GM21390 (cell line): ENCODE measurements around the gene DACH1.
"Not testable (repeated sequence)": the region's sequence is repeated elsewhere in the genome, so short reads cannot be mapped to it uniquely, and the experiment has no call there.

ENCODE experiments used
- ATAC-seq: cut with Tn5 transposase; IDR thresholded peaks from one replicate; pipeline ENCODE4 v1.9.1; 2021; ENCODE audit not compliant: unreplicated experiment

DACH1 gene

DNA sequence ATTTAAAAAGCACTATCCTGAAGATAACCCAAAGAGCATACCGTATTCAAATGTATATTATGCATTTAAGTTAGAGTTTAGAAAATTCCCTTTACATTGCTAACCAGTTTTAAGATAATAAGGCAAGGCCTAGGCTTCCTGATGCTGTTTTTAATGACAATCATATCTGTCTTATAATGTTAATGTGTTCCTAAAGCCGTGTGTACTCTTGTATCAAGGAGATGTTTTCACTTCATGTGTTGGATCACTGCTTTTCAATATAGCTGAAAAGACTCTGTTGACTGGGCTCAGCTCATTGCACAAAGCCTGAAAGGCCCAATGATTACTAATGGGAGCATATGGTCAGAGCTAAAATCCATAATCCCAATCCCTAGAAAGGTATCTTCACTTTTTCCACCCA, 81.6 kb downstream of the DACH1 start:
- no peak for ATAC-seq

DNA sequence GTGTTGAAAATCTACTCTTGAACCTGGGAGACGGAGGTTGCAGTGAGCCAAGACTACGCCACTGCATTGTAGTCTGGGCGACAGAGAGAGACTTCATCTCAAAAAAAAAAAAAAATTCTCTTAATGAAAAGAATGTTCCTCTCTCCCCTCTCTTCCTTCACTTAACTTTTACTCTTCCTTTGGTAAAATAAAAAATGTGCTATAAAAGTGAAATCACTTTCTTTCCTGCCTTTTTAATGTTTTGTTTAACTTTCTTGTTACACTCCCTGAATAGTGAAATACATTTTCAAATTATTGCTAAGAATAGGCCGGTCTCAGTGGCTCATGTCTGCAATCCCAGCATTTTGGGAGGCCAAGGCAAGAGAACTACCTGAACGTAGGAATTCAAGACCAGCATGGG, 86.5 kb downstream of the DACH1 start:
- ATAC-seq, result no peak

DNA sequence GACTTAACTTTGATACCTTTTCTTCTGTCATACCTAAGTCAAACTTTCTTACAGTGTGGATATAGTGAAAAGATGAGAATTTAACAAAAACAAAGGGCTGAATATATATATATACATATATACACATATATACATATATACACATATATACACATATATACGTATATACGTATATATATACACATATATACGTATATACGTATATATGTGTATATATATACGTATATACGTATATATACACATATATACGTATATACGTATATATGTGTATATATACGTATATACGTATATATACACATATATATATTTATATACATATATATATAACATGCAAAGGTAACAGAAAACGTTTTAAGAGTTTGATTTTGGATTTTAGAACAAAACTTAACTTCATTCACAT, 88.0 kb downstream of the DACH1 start:
- ATAC-seq, result not testable (repeated sequence)

DNA sequence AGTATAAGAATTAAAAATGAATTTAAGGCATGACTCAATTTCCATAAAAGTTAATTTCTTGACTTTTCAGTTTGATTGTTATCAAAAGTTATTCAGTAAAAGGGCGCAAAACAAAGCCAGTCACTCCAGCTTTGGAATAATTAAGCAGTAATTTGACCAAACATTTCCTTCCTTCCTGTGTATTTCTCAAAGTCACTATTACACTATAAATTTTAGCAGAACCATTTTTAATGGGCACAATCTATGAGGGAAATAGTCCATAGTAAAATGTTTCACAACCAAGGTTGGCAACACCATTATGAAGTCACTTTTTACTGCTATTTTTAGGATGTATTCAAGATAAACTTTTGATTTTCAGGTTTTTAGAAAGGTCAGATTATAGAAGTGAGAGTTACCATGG, 91.0 kb downstream of the DACH1 start:
- no peak for ATAC-seq

DNA sequence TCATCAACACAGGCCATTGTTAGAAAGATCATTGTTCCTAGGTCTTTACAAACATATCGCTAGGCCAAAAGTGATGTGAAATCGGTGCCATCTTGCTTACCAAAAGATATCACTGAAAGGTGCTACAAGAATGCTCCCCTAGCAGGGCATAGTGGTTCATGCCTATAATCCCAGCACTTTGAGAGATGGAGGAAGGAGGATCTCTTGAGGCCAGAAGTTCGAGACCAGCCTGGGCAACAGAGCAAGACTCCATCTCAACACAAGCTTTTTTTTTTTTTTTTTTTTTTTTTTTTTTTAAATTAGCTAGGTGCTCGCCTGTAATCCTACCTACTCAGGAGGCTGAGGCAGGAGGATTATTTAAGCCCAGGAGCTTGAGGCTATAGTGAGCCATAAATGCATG, 92.1 kb downstream of the DACH1 start:
- ATAC-seq, result no peak

DNA sequence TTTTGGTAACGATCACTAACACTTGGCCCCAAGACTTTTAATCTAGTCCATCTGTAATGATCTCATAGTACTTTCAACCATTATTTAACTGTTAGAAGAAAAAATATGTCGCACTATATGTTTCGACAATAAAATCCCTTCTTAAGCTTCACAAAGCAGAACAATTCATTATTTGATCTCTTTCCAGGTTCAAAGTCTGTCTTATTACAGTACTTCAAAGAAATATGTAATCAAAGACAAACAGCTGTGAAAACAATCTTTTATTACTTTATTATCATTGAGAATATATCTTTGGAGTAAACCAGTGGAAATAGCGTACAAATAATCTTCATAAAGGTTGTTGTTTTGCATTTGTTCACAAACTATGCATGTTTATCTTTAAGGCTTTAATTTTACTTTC, 93.5 kb downstream of the DACH1 start:
- ATAC-seq, result no peak

DNA sequence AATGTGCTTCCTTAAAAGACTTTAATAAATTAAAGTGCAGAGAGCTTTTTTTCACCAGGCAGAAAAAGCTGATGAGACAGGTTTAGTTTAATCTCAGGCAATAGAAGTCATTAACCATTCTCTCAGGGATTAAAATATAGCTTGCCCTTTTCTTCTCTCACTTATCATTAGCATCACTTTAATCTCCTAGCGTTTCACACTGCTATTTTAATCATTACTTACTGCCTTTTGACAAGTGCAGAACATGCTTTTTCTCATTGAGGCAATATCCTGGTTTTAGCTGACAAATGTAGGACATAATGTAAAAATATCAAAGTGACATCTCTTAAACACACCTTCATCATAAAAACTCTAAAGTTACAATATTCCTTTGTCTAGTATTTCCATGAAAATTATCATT, 94.6 kb downstream of the DACH1 start:
- ATAC-seq, result no peak

DNA sequence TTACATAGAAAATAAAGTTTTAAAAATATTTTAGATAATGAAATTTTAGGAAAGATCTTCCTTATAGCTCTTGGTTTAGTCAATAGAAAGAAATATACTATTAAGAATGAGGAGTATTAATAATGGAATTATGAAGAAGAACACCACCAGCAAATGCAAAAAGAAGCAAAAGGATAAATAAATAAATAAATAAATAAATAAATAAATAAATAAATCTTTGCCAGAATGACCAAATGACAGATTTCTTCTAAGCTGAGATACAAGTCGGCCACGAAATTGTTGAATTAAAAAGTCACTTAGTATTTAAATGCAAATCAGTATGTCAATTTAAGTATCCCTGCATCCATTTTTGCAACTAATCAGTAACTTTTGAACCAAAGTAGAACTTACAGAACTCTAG, 95.9 kb downstream of the DACH1 start:
- ATAC-seq, result no peak

DNA sequence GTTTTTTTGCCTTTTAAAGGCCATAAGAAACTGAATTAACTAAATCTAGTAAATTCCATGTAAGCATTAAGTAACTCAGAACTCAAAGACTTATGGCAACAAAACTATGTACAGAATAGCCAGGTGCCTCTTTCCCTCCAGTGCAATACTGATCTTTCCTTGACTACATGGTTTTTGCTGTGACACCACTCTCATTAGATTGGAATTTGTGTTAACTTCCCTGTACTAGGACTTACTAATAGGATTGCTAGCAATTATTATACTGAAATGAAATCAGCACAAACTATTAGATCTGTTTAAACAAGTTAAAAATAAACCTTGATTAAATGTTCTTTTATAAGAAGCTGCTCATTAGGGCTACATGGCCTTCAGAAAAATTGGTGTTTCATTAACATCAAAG, 96.3 kb downstream of the DACH1 start:
- no peak for ATAC-seq

DNA sequence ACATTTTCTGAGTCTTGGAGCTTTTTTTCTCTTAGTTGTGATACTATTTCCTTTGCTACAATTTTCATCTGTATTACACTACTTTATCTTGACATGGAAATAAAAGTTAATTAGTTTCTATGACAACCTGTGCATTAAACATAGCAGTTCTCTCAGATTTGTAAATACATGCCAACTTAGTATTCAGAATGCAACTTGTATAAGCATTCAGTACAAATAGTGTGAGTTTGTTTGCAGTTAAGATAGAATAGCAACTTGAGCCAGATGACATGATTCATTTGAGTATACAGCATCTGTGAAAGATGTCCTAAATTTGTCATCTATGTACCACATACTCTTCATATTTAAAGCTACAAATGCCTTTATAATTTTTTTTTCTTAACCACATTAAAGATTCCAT, 98.1 kb downstream of the DACH1 start:
- ATAC-seq, result no peak

DNA sequence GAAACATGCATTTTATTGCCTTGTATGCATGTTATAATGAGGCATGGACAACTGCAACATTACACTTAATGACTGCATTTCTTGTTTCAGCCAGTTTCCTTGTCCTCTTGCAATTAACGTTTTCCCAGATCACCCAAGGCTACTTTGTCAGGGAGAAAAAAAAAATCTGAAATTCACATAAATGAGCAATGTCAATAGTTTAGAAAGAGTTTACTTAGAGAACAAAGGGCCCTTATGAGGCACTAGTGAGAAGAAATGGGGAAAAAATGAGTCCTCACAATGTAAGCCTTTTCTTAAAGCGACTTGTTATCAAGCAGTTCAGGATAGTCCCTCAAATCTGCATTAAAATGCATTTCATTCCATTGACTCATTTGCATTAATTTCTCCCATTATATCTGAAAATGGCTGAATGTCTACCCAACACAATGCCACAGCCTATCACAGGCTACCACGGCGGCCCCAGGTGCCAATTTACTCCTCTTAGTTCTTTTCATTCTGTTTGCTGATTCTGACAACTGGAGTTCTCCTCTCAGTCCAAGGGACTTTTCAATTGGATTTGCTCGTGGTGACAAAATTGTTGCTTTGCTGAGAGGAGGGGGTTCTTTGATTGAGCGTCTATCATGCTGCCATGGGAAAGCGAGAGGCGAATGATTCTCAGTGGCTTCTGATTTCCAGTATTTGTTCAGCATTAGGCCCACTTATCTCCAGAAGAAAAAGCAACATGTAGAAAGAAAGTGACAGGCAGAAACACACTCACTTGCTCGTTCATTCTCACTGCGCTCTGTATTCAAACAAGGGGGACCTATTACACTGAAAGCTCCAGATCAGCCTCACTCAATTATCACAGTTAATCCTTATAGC, 107.1 kb downstream of the DACH1 start:
- no peak for ATAC-seq

DNA sequence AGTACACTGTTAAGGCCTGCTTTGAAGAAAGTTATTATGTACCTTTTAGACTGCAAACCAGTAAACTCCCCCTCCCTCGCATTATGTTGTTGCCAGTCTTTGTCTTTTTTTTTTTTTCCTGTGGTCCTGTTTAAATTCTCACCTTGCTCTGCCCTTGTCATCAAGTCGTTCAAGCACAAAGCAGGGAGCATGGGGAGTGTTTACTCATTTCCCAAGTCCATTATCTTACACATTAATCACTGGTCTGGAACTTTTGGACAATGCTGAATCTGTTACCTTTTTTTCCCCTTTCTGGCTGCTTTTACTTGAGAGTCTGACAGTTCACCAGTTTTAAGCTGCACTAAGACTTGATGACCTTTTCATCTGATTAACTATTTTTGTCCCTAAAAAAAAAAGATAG, 108.2 kb downstream of the DACH1 start:
- no peak for ATAC-seq

DNA sequence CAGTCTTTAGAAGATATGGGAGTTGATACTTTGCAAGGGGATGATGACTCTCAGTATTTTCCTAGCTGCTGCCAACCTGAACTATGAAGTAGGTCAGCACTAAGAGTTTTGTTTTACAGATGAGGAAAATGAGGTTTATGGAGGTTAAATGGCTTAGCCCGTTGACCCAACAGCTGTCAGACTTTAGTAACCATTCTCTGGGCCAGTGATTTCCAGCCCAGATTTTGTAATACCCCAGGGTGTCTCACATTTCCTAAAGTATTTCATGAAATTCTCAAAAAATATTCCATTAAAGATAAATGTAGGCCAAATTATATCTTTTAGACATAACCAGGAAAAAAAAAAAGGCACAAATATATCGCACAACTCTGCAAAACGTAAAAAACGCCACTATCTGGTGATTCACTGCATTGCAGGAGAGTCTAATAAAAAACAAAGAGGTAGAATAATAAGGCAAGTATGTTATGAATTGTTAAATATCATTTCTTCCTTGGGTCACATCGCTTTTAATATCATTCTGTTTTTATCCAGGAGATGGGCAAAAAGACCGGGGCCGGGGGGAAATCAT, 112.5 kb downstream of the DACH1 start:
- ATAC-seq, result no peak

DNA sequence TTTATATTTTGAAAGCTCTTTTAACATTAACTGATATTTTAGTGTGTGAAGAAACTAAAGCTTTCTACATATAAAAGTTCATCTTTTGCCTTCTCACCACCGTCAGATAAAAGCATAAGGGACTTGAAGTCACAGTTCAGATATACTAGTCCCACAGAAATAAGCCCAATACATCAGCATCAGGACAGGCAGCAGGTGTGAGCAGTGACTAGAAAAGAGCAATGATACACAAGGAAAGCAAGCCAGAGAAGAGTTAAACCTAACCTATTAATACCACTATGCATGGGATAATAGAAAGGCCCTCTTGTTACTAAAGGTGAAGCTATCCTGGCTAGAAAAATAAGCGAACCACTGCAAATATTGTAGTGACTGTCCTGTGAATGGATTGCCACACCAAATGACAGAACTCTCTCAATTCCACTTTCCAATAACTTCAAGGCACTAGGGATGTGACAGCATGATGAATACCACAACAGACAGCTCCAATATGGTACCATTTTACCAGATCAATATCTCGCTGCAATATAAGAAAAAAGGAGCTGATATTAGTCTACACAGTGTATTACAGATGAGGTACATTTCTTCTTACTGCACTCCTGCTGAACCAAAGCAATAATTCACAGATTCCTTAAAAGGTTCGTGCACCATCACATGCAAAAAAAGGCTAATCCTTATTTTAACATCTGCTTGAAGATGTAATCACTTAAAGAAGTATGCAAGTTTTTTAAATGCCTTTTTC, 114.1 kb downstream of the DACH1 start:
- no peak for ATAC-seq

DNA sequence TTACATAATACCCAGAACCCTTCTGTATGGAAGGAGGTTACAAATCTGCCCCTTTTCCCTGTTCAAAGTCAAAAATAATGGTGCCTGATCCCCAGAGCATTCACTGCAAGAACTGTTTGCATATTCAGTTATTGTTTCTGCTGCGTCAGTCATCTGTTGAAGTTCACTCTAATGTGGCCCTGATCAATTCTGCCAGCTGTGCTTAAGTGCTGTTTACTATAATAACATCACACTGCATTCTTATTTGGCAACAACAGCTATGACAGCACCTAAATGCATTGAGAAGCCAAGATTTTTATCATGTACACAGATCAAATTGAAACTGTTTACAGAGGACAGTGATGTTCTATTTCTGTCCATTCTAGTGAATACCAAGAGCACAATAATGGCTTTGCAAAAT, 115.9 kb downstream of the DACH1 start:
- ATAC-seq, result no peak

DNA sequence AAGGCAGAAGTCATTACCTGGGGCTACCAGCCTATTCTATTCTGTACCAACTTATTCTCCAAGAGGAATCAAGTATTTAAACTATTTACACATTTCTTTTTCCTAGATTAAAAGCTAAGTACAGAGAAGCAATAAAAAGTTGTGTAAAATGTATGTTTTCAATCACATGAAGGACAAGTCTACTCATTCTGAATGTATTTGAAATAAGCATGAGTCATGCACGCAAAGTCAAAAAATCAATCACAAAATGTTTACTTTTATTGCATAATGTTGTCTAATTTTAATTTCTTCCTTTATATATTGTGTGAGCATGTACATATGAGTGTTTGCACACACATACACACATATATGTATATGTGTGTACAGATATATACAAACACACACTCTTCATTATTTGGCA, 136.7 kb downstream of the DACH1 start:
- no peak for ATAC-seq

DNA sequence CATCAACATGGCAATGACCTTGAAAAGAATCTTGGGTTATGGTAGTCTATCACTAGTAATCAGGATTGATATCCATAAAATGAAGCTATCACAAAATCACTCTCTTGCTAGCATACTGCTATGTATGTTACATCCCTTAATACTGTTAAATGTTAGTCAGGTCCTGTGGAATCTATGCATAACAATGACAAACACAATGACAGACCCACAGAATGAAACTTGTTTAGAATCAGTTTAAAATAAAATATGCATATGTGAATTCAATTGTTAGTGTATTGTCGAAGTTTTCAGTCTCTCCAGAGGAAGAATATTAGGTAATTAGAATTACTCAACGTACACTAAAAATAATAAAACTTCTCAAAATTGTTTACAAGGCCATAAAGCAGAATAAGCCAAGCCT, 137.6 kb downstream of the DACH1 start:
- no peak for ATAC-seq

DNA sequence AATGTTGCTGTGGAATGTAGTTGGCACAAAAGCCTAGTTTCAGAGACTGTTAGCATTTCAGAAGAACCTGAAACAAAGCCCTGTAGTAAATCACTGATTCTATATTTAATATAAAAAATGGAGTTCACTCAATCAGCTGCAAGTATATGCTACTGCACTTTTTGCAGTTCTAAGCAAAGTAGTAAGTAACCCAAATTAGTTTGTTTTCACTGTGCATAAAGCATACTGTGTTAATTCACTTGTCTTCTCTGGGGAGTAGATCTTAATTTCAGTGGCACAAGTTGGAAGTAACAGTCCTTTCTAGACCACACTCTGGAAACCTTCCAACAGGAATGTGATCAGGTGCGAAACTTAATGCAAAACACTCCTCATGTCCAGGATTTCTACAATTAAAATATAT, 139.3 kb downstream of the DACH1 start:
- no peak for ATAC-seq

DNA sequence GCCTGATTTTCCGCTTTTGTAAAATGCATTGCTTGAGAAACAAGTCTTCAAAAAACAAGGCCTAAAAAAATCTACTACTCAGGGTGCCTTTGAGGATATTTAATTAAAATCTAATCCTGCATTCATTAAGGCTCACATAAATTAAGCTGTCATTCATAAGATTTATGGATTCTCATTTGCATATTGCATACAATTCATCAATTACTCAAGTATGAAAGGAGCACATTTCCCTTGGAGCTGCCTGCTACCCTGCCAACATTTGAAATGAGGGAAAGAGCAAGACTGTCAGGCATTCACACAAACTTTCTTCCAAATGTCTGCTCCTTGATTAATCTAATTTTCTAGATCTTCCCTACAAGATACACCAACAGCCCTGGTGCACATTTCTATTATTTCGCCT, 140.0 kb downstream of the DACH1 start:
- ATAC-seq, result no peak

DNA sequence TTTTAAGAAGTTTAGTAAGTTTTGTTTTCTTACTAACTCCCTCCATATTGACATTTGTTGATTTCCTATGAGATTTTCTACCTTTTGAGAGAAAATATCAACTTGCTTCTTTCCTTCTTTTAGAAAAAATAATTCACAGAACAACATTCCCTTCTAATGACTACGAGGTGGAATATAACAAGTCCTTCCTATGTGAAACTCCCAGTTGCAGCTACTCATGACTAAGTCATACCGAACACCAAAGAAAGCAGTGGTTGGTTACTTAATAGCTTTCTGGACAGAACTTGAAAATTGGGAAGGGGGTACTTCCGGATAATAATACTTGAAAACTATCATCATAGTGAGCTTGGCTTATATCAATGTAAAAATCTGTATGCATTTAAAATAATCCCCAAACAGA, 144.8 kb downstream of the DACH1 start:
- ATAC-seq, result no peak

DNA sequence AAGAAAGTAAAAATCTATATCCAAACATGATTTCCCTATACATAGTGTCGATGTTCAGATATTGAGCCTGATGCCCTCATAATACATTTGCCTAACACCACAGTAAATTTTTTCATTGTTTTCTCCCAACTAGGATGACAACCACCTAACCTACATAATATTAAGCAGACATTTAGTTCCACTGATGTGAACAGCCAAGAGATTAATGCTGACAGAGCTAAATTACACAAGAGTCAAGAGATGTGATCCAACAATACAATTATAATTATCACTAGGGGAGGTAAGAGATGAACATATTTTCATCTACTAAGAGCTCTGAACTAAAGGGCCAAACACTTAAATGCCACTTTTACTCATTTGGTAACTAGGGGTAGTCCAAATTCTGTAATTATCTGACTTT, 145.9 kb downstream of the DACH1 start:
- ATAC-seq, result no peak

DNA sequence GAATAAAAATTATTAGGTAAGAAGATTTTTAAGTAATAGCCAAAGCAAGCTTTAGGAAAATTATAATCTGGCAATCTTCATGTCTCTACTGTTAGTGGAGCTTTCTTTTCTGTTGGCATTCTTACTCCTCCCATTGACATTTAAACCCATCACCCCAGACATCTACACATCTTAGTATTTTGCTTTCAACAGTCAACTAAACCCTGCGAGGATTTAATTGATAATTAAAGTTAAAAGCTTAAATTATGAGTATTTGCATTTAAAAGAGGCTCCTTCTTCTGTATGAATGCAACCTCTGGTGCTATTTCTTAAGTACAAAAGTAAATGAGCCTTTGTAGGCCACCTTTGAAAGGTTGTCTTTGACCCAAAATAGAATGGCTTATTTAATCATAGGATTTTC, 148.1 kb downstream of the DACH1 start:
- no peak for ATAC-seq
